Loucy (cell line): ENCODE measurements around the gene PPA2.

Source experiments
- H2AFZ ChIP-seq: fragments of 200-600 bp; sonication (generic); 2 replicates; pipeline ENCODE4 v1.6.0; 2016; ENCODE audit warnings: antibody characterized with exemption, mild to moderate bottlenecking, low read length, moderate library complexity
- H3F3A ChIP-seq: fragments of 200-600 bp; 2 replicates; pipeline ENCODE4 v1.6.0; 2016; ENCODE audit warnings: antibody characterized with exemption, low read depth, mild to moderate bottlenecking
- H3K27me3 ChIP-seq: fragments of 200-600 bp; sonication (generic); 2 replicates; pipeline ENCODE4 v1.6.1; 2014; ENCODE audit warnings: low read length, mild to moderate bottlenecking; ENCODE audit not compliant: insufficient read depth, poor library complexity, severe bottlenecking
- H3K36me3 ChIP-seq: fragments of 200-600 bp; sonication (generic); 2 replicates; pipeline ENCODE4 v1.6.1; 2016; ENCODE audit warnings: low read length; ENCODE audit not compliant: insufficient read depth
- H3K4me1 ChIP-seq: fragments of 200-600 bp; sonication (generic); 2 replicates; pipeline ENCODE4 v1.5.1; 2014; ENCODE audit warnings: low read length, mild to moderate bottlenecking; ENCODE audit not compliant: insufficient read depth, poor library complexity, severe bottlenecking
- H3K4me2 ChIP-seq: fragments of 200-600 bp; sonication (generic); 2 replicates; pipeline ENCODE4 v1.6.0; 2014; ENCODE audit warnings: antibody characterized with exemption, low read length, low read depth, mild to moderate bottlenecking; ENCODE audit not compliant: poor library complexity, severe bottlenecking
- H3K4me3 ChIP-seq: fragments of 200-600 bp; sonication (generic); 2 replicates; pipeline ENCODE4 v1.5.1; 2014; ENCODE audit warnings: low read length, mild to moderate bottlenecking, mixed read lengths; ENCODE audit not compliant: poor library complexity, severe bottlenecking
- H3K79me2 ChIP-seq: fragments of 200-600 bp; sonication (generic); 2 replicates; pipeline ENCODE4 v1.6.1; 2014; ENCODE audit warnings: low read length; ENCODE audit not compliant: insufficient read depth
- H3K9ac ChIP-seq: fragments of 200-600 bp; sonication (generic); 2 replicates; pipeline ENCODE4 v1.6.0; 2014; ENCODE audit warnings: mild to moderate bottlenecking, low read depth, low read length, moderate library complexity; ENCODE audit not compliant: poor library complexity, severe bottlenecking
- H3K9me2 ChIP-seq: fragments of 200-600 bp; sonication (generic); replicated peaks from 2 replicates; pipeline ENCODE4 v1.6.1; 2016; ENCODE audit warnings: low read depth, low read length, mixed read lengths
- H3K9me3 ChIP-seq: fragments of 200-600 bp; sonication (generic); 2 replicates; pipeline ENCODE4 v1.6.1; 2014; ENCODE audit warnings: mild to moderate bottlenecking, antibody characterized with exemption, low read length, low read depth; ENCODE audit not compliant: insufficient read depth
- H4K20me1 ChIP-seq: fragments of 200-600 bp; sonication (generic); 2 replicates; pipeline ENCODE4 v1.6.0; 2014; ENCODE audit warnings: antibody characterized with exemption, low read length, mild to moderate bottlenecking; ENCODE audit not compliant: insufficient read depth, poor library complexity, severe bottlenecking
- CTCF ChIP-seq: fragments of 200-600 bp; sonication (generic); conservative IDR thresholded peaks from 2 replicates; pipeline ENCODE4 v1.5.1; 2014; ENCODE audit warnings: mild to moderate bottlenecking, antibody characterized with exemption, low read length
- EZH2phosphoT487 ChIP-seq: fragments of 200-600 bp; IDR thresholded peaks from 2 replicates; pipeline ENCODE4 v1.6.1; 2018; ENCODE audit warnings: antibody characterized with exemption, mild to moderate bottlenecking, moderate library complexity, borderline replicate concordance

Gene PPA2

GRCh38 chr4:105345838-105346237 is 128.0 kb downstream of the PPA2 start:
- Histone ChIP-seq H3K9me3 (no peaks in the 10 kb centered on the region), H3K4me1 (peaks cover 8% of the 10 kb centered on the region), H3K79me2 (no peaks in the 10 kb centered on the region), H4K20me1 (no peaks in the 10 kb centered on the region), H3K9me2 (no peaks in the 10 kb centered on the region), H3K4me2 (no peak overlapping the region), H3K36me3 (no peaks in the 10 kb centered on the region), H3K9ac (no peak overlapping the region), H2AFZ (no peak overlapping the region), H3K4me3 (no peak overlapping the region), H3F3A (no peaks in the 10 kb centered on the region), H3K27me3 (no peaks in the 10 kb centered on the region)
- TF ChIP-seq EZH2phosphoT487, result no peak
- TF ChIP-seq CTCF, result no peak

GRCh38 chr4:105345358-105345757 is 128.5 kb downstream of the PPA2 start:
- H3K36me3 ChIP-seq, result no peaks in the 10 kb centered on the region
- no peaks in the 10 kb centered on the region for H3K79me2 ChIP-seq
- no peaks in the 10 kb centered on the region for H4K20me1 ChIP-seq
- H3K4me2 ChIP-seq, result no peak overlapping the region
- H3K4me3 ChIP-seq, result no peak overlapping the region
- H3F3A ChIP-seq, result no peaks in the 10 kb centered on the region
- H3K9me3 ChIP-seq, result no peaks in the 10 kb centered on the region
- no peak overlapping the region for H3K9ac ChIP-seq
- no peaks in the 10 kb centered on the region for H3K27me3 ChIP-seq
- TF ChIP-seq CTCF, result no peak
- TF ChIP-seq EZH2phosphoT487, result no peak
- H2AFZ ChIP-seq, result no peak overlapping the region
- H3K4me1 ChIP-seq, result peaks cover 8% of the 10 kb centered on the region
- H3K9me2 ChIP-seq, result no peaks in the 10 kb centered on the region

GRCh38 chr4:105344141-105344540 is 129.7 kb downstream of the PPA2 start:
- Histone ChIP-seq H3K36me3 (no peaks in the 10 kb centered on the region), H3K79me2 (no peaks in the 10 kb centered on the region), H4K20me1 (no peaks in the 10 kb centered on the region), H3K4me2 (no peak overlapping the region), H2AFZ (no peak overlapping the region), H3K4me3 (no peak overlapping the region), H3K9me2 (no peaks in the 10 kb centered on the region), H3F3A (no peaks in the 10 kb centered on the region), H3K9me3 (no peaks in the 10 kb centered on the region), H3K4me1 (peaks cover 8% of the 10 kb centered on the region), H3K9ac (no peak overlapping the region), H3K27me3 (no peaks in the 10 kb centered on the region)
- no peak for TF ChIP-seq EZH2phosphoT487

- no peak for TF ChIP-seq CTCF
- TF ChIP-seq EZH2phosphoT487, result no peak
- Histone ChIP-seq H3K27me3 (no peaks in the 10 kb centered on the region), H3K4me3 (no peak overlapping the region), H3K79me2 (no peaks in the 10 kb centered on the region), H4K20me1 (no peaks in the 10 kb centered on the region), H3K4me1 (peaks cover 8% of the 10 kb centered on the region), H3K36me3 (no peaks in the 10 kb centered on the region), H3K9me3 (no peaks in the 10 kb centered on the region), H2AFZ (no peak overlapping the region), H3F3A (no peaks in the 10 kb centered on the region), H3K4me2 (no peak overlapping the region), H3K9ac (no peak overlapping the region), H3K9me2 (no peaks in the 10 kb centered on the region)
Measured at GRCh38 chr4:105343146-105343931, 130.5 kb downstream of the PPA2 start.
